Transverse colon (tissue), 4 donors: ENCODE results near the gene STK24. TPM values are rescaled to one million over a fixed set of nuclear protein-coding genes. Genes with fewer than 3 reads are reported as not detected.

ENCODE experiments used
- DNase-seq: peaks from one replicate; pipeline ENCODE4 v3.0.0-alpha.2; 2019
- H3K27ac ChIP-seq, 4 donors: fragments of 200-600 bp; sonication (generic); 2 replicates each; pipeline ENCODE4 v1.5.1; 2016 to 2018; ENCODE audit warnings: inconsistent platforms in 4 of 4
- H3K27me3 ChIP-seq: fragments of 200-600 bp; sonication (generic); 2 replicates; pipeline ENCODE4 v1.5.1; 2017; ENCODE audit warnings: inconsistent platforms
- H3K36me3 ChIP-seq, 4 donors: fragments of 200-600 bp; sonication (generic); 2 replicates each; pipeline ENCODE4 v1.5.1; 2017 to 2019; ENCODE audit warnings: inconsistent platforms in 4 of 4
- H3K4me1 ChIP-seq, 4 donors: fragments of 200-600 bp; sonication (generic); 2 replicates each; pipeline ENCODE4 v1.5.1; 2017 to 2020; ENCODE audit warnings: inconsistent platforms in 4 of 4
- H3K4me3 ChIP-seq, 4 donors: fragments of 200-600 bp; sonication (generic); 1 replicate in 1 of 4; 2 replicates in 3 of 4; pipeline versions ENCODE4 v1.5.1 to v1.6.1; 2017 to 2019; ENCODE audit warnings: inconsistent platforms in 4 of 4
- H3K9me3 ChIP-seq, 2 donors: fragments of 200-600 bp; sonication (generic); 2 replicates each; pipeline ENCODE4 v1.5.1; 2017 to 2019; ENCODE audit warnings: inconsistent platforms in 2 of 2
- CTCF ChIP-seq, 5 experiments: fragments of 200-600 bp in 3 of 5; fragments of 450-650 bp in 2 of 5; sonication (generic) in 3 of 5; IDR thresholded peaks; 1 replicate in 2 of 5; 2 replicates in 3 of 5; pipeline ENCODE4 v1.5.1; 2016 to 2017; ENCODE audit warnings: antibody characterized with exemption in 5 of 5, inconsistent platforms in 3 of 5, mild to moderate bottlenecking in 2 of 5, moderate library complexity in 1 of 5
- EP300 ChIP-seq: sonication (generic); formaldehyde crosslinking; IDR thresholded peaks from one replicate; pipeline ENCODE4 v1.6.1; 2017; ENCODE audit warnings: antibody characterized with exemption, low read depth
- POLR2A ChIP-seq: fragments of 450-650 bp; IDR thresholded peaks from one replicate; pipeline ENCODE4 v1.6.1; 2016; ENCODE audit warnings: antibody characterized with exemption, mild to moderate bottlenecking, moderate library complexity
- POLR2AphosphoS5 ChIP-seq, 3 donors: sonication (generic); formaldehyde crosslinking; IDR thresholded peaks; one replicate each; pipeline ENCODE4 v1.6.1; 2016; ENCODE audit warnings: antibody characterized with exemption in 3 of 3
- WGBS, 2 donors: methylation state at CpG; one replicate each; pipeline ENCODE4 v1.1.5; 2018; ENCODE audit warnings: low coverage in 1 of 2; 5-methylcytosine and 5-hydroxymethylcytosine counted together
- in situ Hi-C, 4 donors: fragments of 200-750 bp; cut with MboI; loops; one replicate each; pipeline versions ENCODE4 v1.15.0 to v1.15.1; 2017; ENCODE audit warnings: low sequenced_read_pairs in 3 of 4, low pct_ligation_motif_present in 1 of 4, low pct_unique_long_range_greater_than_20kb in 1 of 4
- intact Hi-C: fragments of 100-400 bp; cut with DNase I; formaldehyde crosslinking; loops from one replicate; pipeline ENCODE4 v1.15.1; 2023; ENCODE audit warnings: low total_unique reads
- total RNA-seq, 4 donors: library from RNA; depleted of rRNA; stranded (reverse); fragments of >200 nt; gene quantifications; one replicate each; pipeline ENCODE4 v1.1.0, GENCODE V29; 2016

The STK24 gene
- total RNA-seq, 4 donors from 2014 or later, result 87.2 to 152 (median 131) TPM

- peaks cover 14 to 62% (median 20%) of the 10 kb centered on the region in 4 donors for H3K4me1 ChIP-seq
- intact Hi-C loops, result no loop called here
- 88 to 93% methylated on average over 4 to 7 of the region's 7 CpGs for whole genome bisulfite sequencing, 2 donors
- no peaks in the 10 kb centered on the region for H3K36me3 ChIP-seq
- in situ Hi-C loops, result no loop called here
- DNase-seq, result no peak
- H3K27ac ChIP-seq, result peak overlapping the region in 2 of 4 donors; percentile 27 to 37
- TF ChIP-seq EP300, result no peak
- TF ChIP-seq POLR2AphosphoS5 (IDR thresholded peaks at IDR 0.05), result peak in 1 of 3 donors; percentile 54
- TF ChIP-seq POLR2A, result no peak
- TF ChIP-seq CTCF (IDR thresholded peaks at IDR 0.05), result no peak
- H3K4me3 ChIP-seq, result no peak overlapping the region
- H3K9me3 ChIP-seq, result no peaks in the 10 kb centered on the region
- no peaks in the 10 kb centered on the region for H3K27me3 ChIP-seq
Measured at GRCh38 chr13:98549006-98549727, 27.7 kb downstream of the STK24 start.

GRCh38 chr13:98548230-98548629 lies 28.7 kb downstream of the STK24 start:
- peaks cover 20 to 62% (median 28%) of the 10 kb centered on the region in 4 donors for H3K4me1 ChIP-seq
- intact Hi-C loops (no loop called here), in situ Hi-C loops (no loop called here)
- no peak for DNase-seq
- no peaks in the 10 kb centered on the region for H3K36me3 ChIP-seq
- H3K27ac ChIP-seq, result peak overlapping the region in 1 of 4 donors; percentile 5
- no peaks in the 10 kb centered on the region for H3K9me3 ChIP-seq
- 78 to 86% methylated on average over 3 of the region's 3 CpGs for WGBS, 2 donors
- no peak for TF ChIP-seq CTCF (IDR thresholded peaks at IDR 0.05)
- TF ChIP-seq EP300, result no peak
- no peak overlapping the region for H3K4me3 ChIP-seq
- no peaks in the 10 kb centered on the region for H3K27me3 ChIP-seq

GRCh38 chr13:98547455-98547854 lies 29.5 kb downstream of the STK24 start:
- no peak for TF ChIP-seq CTCF (IDR thresholded peaks at IDR 0.05)
- no peak for TF ChIP-seq POLR2A
- no peak for TF ChIP-seq EP300
- no peak for TF ChIP-seq POLR2AphosphoS5 (IDR thresholded peaks at IDR 0.05)
- in situ Hi-C loops (no loop called here), intact Hi-C loops (no loop called here)
- peaks cover 25 to 68% (median 34%) of the 10 kb centered on the region in 4 donors for H3K4me1 ChIP-seq
- no peak for DNase-seq
- no peak overlapping the region for H3K27ac ChIP-seq
- H3K9me3 ChIP-seq, result no peaks in the 10 kb centered on the region
- WGBS, 2 donors, result 93 to 99% methylated on average over 2 to 5 of the region's 5 CpGs
- no peak overlapping the region for H3K4me3 ChIP-seq
- no peaks in the 10 kb centered on the region for H3K36me3 ChIP-seq
- no peaks in the 10 kb centered on the region for H3K27me3 ChIP-seq

GRCh38 chr13:98546402-98546801 lies 30.5 kb downstream of the STK24 start:
- in situ Hi-C loops, result no loop called here
- Histone ChIP-seq H3K27me3 (no peaks in the 10 kb centered on the region), H3K4me3 (no peak overlapping the region), H3K9me3 (no peaks in the 10 kb centered on the region), H3K36me3 (no peaks in the 10 kb centered on the region), H3K27ac (no peak overlapping the region), H3K4me1 (peaks cover 30 to 78% (median 44%) of the 10 kb centered on the region in 4 donors)
- WGBS, 2 donors, result 90% methylated on average over 5 of the region's 5 CpGs; no CpG with 5 or more reads in 1 of the 2 donors
- TF ChIP-seq CTCF (IDR thresholded peaks at IDR 0.05), result no peak
- TF ChIP-seq POLR2AphosphoS5 (IDR thresholded peaks at IDR 0.05), result no peak
- no peak for TF ChIP-seq EP300
- TF ChIP-seq POLR2A, result no peak
- DNase-seq, result no peak
- intact Hi-C loops, result no loop called here
